LoVo (cell line): ENCODE data around the gene RHBDD1.
A peak's percentile ranks its signal among the peaks of the same experiment; 100 is the strongest.

Experiments
- DNase-seq: peaks from one replicate; pipeline ENCODE4 v3.0.0-alpha.2; 2016; ENCODE audit warnings: low spot score

RHBDD1 gene

GRCh38 chr2:226835796-226836547 lies at the start of gene RHBDD1:
RHBDD1 (plus strand) TSS chr2:226836054; CDS start chr2:226864694, 28,640 bp downstream.
- DNase-seq = peak; percentile 93

GRCh38 chr2:226788064-226788463 lies 47.8 kb upstream of the RHBDD1 start:
- no peak for DNase-seq

- DNase-seq = no peak
Measured at GRCh38 chr2:226788881-226789490, 46.9 kb upstream of the RHBDD1 start.

GRCh38 chr2:226790011-226790410 lies 45.8 kb upstream of the RHBDD1 start:
- DNase-seq = no peak

- no peak for DNase-seq
Measured at GRCh38 chr2:226790431-226790830, 45.4 kb upstream of the RHBDD1 start.

GRCh38 chr2:226791056-226791486 lies 44.8 kb upstream of the RHBDD1 start:
- no peak for DNase-seq

GRCh38 chr2:226791487-226792081 lies 44.3 kb upstream of the RHBDD1 start:
- no peak for DNase-seq

- no peak for DNase-seq
Measured at GRCh38 chr2:226792155-226792881, 43.5 kb upstream of the RHBDD1 start.

- no peak for DNase-seq
Measured at GRCh38 chr2:226793646-226794045, 42.2 kb upstream of the RHBDD1 start.

- DNase-seq = no peak
Measured at GRCh38 chr2:226794196-226794661, 41.6 kb upstream of the RHBDD1 start.

- no peak for DNase-seq
Measured at GRCh38 chr2:226794751-226795171, 41.1 kb upstream of the RHBDD1 start.

GRCh38 chr2:226795281-226796011 lies 40.4 kb upstream of the RHBDD1 start:
- no peak for DNase-seq

GRCh38 chr2:226796012-226796839 lies 39.6 kb upstream of the RHBDD1 start:
- no peak for DNase-seq

GRCh38 chr2:226796840-226797288 lies 39.0 kb upstream of the RHBDD1 start:
- no peak for DNase-seq

- no peak for DNase-seq
Measured at GRCh38 chr2:226797289-226797988, 38.4 kb upstream of the RHBDD1 start.

GRCh38 chr2:226797989-226798421 lies 37.8 kb upstream of the RHBDD1 start:
- no peak for DNase-seq

GRCh38 chr2:226798422-226799210 lies 37.2 kb upstream of the RHBDD1 start:
- no peak for DNase-seq

- peak; percentile 66 for DNase-seq
Measured at GRCh38 chr2:226799211-226799975, 36.5 kb upstream of the RHBDD1 start, which contains the start of gene IRS1. IRS1 (minus strand) TSS chr2:226799820; CDS start chr2:226798738, 1,082 bp downstream.
